ENCODE measurements around the gene TRMT112. TPM values are rescaled to one million over a fixed set of nuclear protein-coding genes. Genes with fewer than 3 reads are reported as not detected.

The TRMT112 gene
- 100 to 1,000 TPM; 197 TPM for total RNA-seq

DNA sequence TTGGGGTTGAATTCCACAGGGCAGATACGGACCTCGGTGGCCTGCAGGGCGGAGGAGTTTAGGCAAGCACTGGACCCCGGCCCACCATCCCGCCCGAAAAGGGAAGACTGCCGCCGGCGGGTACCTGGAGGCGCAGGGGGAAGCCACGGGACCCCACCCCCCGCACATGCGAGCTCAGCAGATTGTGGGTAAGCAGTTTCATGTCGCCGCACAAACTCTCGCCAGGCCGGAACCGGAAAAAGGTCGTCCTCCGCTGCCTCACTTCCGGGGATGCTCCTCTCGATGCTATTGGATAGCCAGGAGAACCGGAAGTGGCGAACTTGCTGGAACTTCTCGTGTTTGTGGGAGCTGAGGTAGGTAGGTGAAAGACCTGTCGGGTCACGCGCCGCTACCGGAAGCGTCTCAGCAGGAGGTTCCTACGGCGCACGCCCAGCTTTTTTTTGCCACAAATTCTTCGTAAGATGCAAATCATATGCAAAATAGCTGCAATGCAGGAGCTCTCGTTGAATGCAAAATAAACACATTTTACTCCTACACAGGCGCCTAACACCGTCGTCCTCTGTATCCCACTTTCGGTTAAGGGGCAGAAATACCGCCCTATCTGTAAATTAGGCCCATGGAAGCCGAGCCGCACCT lies at the start of gene TRMT112:
TSS of gene TRMT112 (minus strand) at position 235 of the 636 bp plus-strand sequence. CDS start at position 202, 33 bp downstream.
- TF ChIP-seq, protein P1, sequence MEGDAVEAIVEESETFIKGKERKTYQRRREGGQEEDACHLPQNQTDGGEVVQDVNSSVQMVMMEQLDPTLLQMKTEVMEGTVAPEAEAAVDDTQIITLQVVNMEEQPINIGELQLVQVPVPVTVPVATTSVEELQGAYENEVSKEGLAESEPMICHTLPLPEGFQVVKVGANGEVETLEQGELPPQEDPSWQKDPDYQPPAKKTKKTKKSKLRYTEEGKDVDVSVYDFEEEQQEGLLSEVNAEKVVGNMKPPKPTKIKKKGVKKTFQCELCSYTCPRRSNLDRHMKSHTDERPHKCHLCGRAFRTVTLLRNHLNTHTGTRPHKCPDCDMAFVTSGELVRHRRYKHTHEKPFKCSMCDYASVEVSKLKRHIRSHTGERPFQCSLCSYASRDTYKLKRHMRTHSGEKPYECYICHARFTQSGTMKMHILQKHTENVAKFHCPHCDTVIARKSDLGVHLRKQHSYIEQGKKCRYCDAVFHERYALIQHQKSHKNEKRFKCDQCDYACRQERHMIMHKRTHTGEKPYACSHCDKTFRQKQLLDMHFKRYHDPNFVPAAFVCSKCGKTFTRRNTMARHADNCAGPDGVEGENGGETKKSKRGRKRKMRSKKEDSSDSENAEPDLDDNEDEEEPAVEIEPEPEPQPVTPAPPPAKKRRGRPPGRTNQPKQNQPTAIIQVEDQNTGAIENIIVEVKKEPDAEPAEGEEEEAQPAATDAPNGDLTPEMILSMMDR (IDR thresholded peaks at IDR 0.05) = no peak
- Mint-ChIP-seq H3K36me3 (ENCODE audit: low read depth) (peaks cover 50% of the 10 kb centered on the region), H3K4me3 (peak within 1 kb of the TSS; percentile 94), H3K27me3 (no peaks in the 10 kb centered on the region), H3K27ac (peak within 1 kb of the TSS; percentile 100), H3K4me1 (ENCODE audit: low read depth) (peaks cover 29% of the 10 kb centered on the region), H3K9me3 (no peaks in the 10 kb centered on the region)
- ATAC-seq (peak; percentile 78), DNase-seq (peak; percentile 98)
- intact Hi-C loops (cut with micrococcal nuclease) = no loop called here
- ChIA-PET POLR2A (interaction anchor here (0.7 to 4.1 kb wide), 25 partner anchors 12 to 424 kb away, joined by 3 to 35 read pairs (median 4); partner anchors contain the start of genes BAD, CCDC88B, ESRRA and RPS6KA4), CTCF (interaction anchor here (0.7 to 4.6 kb wide), 23 partner anchors 9 to 132 kb away, joined by 3 to 75 read pairs (median 7); partner anchors contain the start of genes BAD, CATSPERZ, CCDC88B and ESRRA)

DNA sequence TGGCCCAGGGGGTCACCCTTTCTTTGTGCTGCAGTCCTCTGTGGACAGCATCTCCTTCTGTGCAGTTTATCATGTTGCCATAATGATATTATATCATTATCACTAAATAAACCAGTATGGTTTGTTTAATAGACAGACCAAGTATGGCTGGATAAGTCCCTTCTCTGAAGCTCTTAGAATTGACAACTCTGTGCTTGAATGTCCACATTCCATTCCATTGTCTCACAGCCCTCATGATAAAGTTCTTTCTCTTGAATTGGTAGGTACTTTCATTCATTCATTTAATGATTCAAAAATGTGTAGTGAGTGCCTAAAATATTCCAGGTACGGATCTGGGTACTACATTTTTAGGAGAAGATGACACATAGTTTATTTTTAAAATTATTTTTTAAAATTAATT lies 49.4 kb upstream of the TRMT112 start:
- no peak overlapping the region for H3K4me3 Mint-ChIP-seq
- no peak for DNase-seq
- CTCF ChIA-PET = interaction anchor here (1.8 kb wide), 1 partner anchor 82 kb away, joined by 5 read pairs; no protein-coding TSS in a partner anchor
- H3K27ac Mint-ChIP-seq = no peak overlapping the region
- TF ChIP-seq, protein P1 (IDR thresholded peaks at IDR 0.05) = no peak
- peaks cover 51% of the 10 kb centered on the region for H3K36me3 Mint-ChIP-seq (ENCODE audit: low read depth)
- no peaks in the 10 kb centered on the region for H3K9me3 Mint-ChIP-seq
- no peaks in the 10 kb centered on the region for H3K27me3 Mint-ChIP-seq
- ATAC-seq = no peak
- intact Hi-C loops (cut with micrococcal nuclease) = no loop called here
- POLR2A ChIA-PET = no interaction called here
- peaks cover 5% of the 10 kb centered on the region for H3K4me1 Mint-ChIP-seq (ENCODE audit: low read depth)

DNA sequence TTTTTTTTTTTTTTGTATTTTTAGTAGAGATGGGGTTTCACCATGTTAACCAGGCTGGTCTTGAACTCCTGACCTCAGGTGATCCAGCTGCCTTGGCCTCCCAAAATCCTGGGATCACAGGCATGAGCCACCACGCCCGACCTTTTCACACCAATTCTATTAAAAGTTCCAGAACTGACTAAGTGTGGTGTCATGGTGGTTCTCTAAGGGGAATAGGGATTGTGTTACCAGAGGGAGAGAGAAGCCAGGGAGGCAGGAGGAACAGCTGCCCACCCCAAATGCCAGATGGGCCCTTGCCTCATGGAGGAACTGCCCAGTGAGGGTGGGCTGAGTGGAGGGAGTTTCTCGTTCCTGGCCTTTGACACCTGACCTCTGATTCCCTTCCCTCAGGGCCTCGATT lies 47.6 kb upstream of the TRMT112 start:
- peaks cover 22% of the 10 kb centered on the region for H3K4me1 Mint-ChIP-seq (ENCODE audit: low read depth)
- CTCF ChIA-PET = no interaction called here
- no peaks in the 10 kb centered on the region for H3K27me3 Mint-ChIP-seq
- H3K4me3 Mint-ChIP-seq = no peak overlapping the region
- no peak for DNase-seq
- no peak for ATAC-seq
- no peak overlapping the region for H3K27ac Mint-ChIP-seq
- POLR2A ChIA-PET = interaction anchor here (0.6 kb wide), 1 partner anchor 16 kb away, joined by 3 read pairs; no protein-coding TSS in a partner anchor
- H3K9me3 Mint-ChIP-seq = no peaks in the 10 kb centered on the region
- intact Hi-C loops (cut with micrococcal nuclease) = no loop called here
- TF ChIP-seq, protein P1 (IDR thresholded peaks at IDR 0.05) = no peak
- peaks cover 60% of the 10 kb centered on the region for H3K36me3 Mint-ChIP-seq (ENCODE audit: low read depth)

DNA sequence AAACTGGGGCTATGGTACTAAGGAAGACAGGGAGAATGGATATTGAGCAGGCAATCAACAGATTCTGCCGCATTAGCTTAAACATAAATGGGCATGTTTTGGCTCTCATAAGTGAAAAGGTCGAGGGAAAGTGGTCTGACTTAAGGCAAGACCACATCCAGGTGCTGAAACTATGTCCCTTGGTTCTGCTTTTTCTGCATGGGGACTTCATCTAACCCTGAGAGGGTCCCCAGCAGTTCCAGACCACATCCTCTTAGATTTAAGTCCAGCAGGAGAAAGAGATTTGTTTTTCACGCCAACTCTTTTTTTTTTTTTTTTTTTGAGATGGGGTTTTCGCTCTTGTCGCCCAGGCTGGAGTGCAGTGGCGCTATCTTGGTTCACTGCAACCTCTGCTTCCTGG lies 47.1 kb upstream of the TRMT112 start:
- Mint-ChIP-seq H3K27me3 (no peaks in the 10 kb centered on the region), H3K36me3 (ENCODE audit: low read depth) (peaks cover 59% of the 10 kb centered on the region), H3K27ac (no peak overlapping the region), H3K9me3 (no peaks in the 10 kb centered on the region), H3K4me1 (ENCODE audit: low read depth) (peaks cover 25% of the 10 kb centered on the region), H3K4me3 (no peak overlapping the region)
- intact Hi-C loops (cut with micrococcal nuclease) = no loop called here
- CTCF ChIA-PET = no interaction called here
- TF ChIP-seq, protein P1 (IDR thresholded peaks at IDR 0.05) = no peak
- no peak for ATAC-seq
- DNase-seq = no peak
- POLR2A ChIA-PET = interaction anchor here (0.6 kb wide), 1 partner anchor 16 kb away, joined by 3 read pairs; no protein-coding TSS in a partner anchor

DNA sequence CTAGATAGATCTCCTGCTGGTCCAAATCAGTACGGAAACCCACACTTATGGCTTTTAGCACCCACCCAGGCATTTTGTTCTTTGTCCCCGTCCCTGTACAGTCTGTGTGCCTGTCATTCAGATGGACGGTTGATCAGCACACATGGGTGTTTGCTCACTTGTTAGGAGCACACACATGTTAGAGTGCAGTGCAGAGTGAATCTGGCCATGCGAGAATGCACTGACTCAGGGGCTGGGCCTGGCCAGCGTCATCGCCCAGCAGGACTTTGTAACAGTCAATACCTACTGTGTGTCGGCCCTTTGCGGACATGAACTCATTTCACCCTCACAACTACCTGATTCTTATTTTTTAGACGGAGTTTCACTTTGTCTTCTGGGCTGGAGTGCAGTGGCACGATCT lies 45.0 kb upstream of the TRMT112 start:
- no peak overlapping the region for H3K27ac Mint-ChIP-seq

More for the DNA sequence above, 45.0 kb upstream of the TRMT112 start:
- DNase-seq = no peak
- intact Hi-C loops (cut with micrococcal nuclease) = no loop called here
- Mint-ChIP-seq H3K4me3 (no peak overlapping the region), H3K36me3 (ENCODE audit: low read depth) (peaks cover 55% of the 10 kb centered on the region), H3K9me3 (no peaks in the 10 kb centered on the region), H3K27me3 (no peaks in the 10 kb centered on the region), H3K4me1 (ENCODE audit: low read depth) (peaks cover 34% of the 10 kb centered on the region)
- CTCF ChIA-PET = no interaction called here
- TF ChIP-seq, protein P1 (IDR thresholded peaks at IDR 0.05) = no peak
- POLR2A ChIA-PET = interaction anchor here (1.5 kb wide), 1 partner anchor 13 kb away, joined by 3 read pairs; no protein-coding TSS in a partner anchor
- no peak for ATAC-seq

All from activated CD8-positive, alpha-beta T cell treated with anti-CD3 and anti-CD28 coated beads for 36 hours (primary cell).